Mucosa of stomach (tissue), 1 donor: ENCODE measurements around the gene DCDC2.
"Not testable (repeated sequence)": the region's sequence is repeated elsewhere in the genome, so short reads cannot be mapped to it uniquely, and the experiment has no call there.

ENCODE experiments used
- H3K27me3 ChIP-seq: one replicate; pipeline ENCODE4 v1.7.0; 2013; ENCODE audit warnings: mild to moderate bottlenecking, low read length; ENCODE audit not compliant: control insufficient read depth, insufficient read depth
- H3K36me3 ChIP-seq: one replicate; pipeline ENCODE4 v1.7.0; 2013; ENCODE audit warnings: low read length; ENCODE audit not compliant: control insufficient read depth, insufficient read depth
- H3K4me1 ChIP-seq: one replicate; pipeline ENCODE4 v1.7.0; 2013; ENCODE audit warnings: mild to moderate bottlenecking, low read length; ENCODE audit not compliant: control insufficient read depth, insufficient read depth
- H3K4me3 ChIP-seq: one replicate; pipeline ENCODE4 v1.7.0; 2013; ENCODE audit warnings: low read length
- H3K9ac ChIP-seq: one replicate; pipeline ENCODE4 v1.7.0; 2013; ENCODE audit warnings: mild to moderate bottlenecking, low read length, moderate library complexity
- H3K9me3 ChIP-seq: one replicate; pipeline ENCODE4 v1.7.0; 2013; ENCODE audit warnings: mild to moderate bottlenecking, low read length, moderate library complexity; ENCODE audit not compliant: control insufficient read depth
- donor health status: Pancreatic carcinoma.

The DCDC2 gene

GRCh38 chr6:24313251-24314141 is 44.4 kb downstream of the DCDC2 start:
- Histone ChIP-seq H3K4me1 (no peaks in the 10 kb centered on the region), H3K4me3 (no peak overlapping the region), H3K9ac (no peak overlapping the region), H3K27me3 (no peaks in the 10 kb centered on the region), H3K9me3 (no peaks in the 10 kb centered on the region), H3K36me3 (no peaks in the 10 kb centered on the region)

- H3K36me3 ChIP-seq, H3K4me3 ChIP-seq, H3K9ac ChIP-seq, H3K9me3 ChIP-seq, H3K4me1 ChIP-seq, H3K27me3 ChIP-seq: not testable (repeated sequence)
Measured at GRCh38 chr6:24311775-24312174, 46.1 kb downstream of the DCDC2 start.

GRCh38 chr6:24307881-24308280 is 50.0 kb downstream of the DCDC2 start:
- H3K9ac ChIP-seq, result no peak overlapping the region
- H3K4me3 ChIP-seq, result no peak overlapping the region
- no peaks in the 10 kb centered on the region for H3K27me3 ChIP-seq
- no peaks in the 10 kb centered on the region for H3K4me1 ChIP-seq
- H3K36me3 ChIP-seq, result no peaks in the 10 kb centered on the region
- H3K9me3 ChIP-seq, result no peaks in the 10 kb centered on the region

- no peaks in the 10 kb centered on the region for H3K36me3 ChIP-seq
- H3K27me3 ChIP-seq, result no peaks in the 10 kb centered on the region
- H3K9ac ChIP-seq, result no peak overlapping the region
- H3K4me1 ChIP-seq, result no peaks in the 10 kb centered on the region
- no peaks in the 10 kb centered on the region for H3K9me3 ChIP-seq
- H3K4me3 ChIP-seq, result no peak overlapping the region
Measured at GRCh38 chr6:24306936-24307335, 50.9 kb downstream of the DCDC2 start.

- no peaks in the 10 kb centered on the region for H3K27me3 ChIP-seq
- no peaks in the 10 kb centered on the region for H3K4me1 ChIP-seq
- H3K4me3 ChIP-seq, result no peak overlapping the region
- no peak overlapping the region for H3K9ac ChIP-seq
- no peaks in the 10 kb centered on the region for H3K36me3 ChIP-seq
- H3K9me3 ChIP-seq, result no peaks in the 10 kb centered on the region
Measured at GRCh38 chr6:24306038-24306437, 51.8 kb downstream of the DCDC2 start.

- H3K4me1 ChIP-seq, result no peaks in the 10 kb centered on the region
- H3K9me3 ChIP-seq, result no peaks in the 10 kb centered on the region
- H3K4me3 ChIP-seq, result no peak overlapping the region
- H3K9ac ChIP-seq, result no peak overlapping the region
- no peaks in the 10 kb centered on the region for H3K36me3 ChIP-seq
- no peaks in the 10 kb centered on the region for H3K27me3 ChIP-seq
Measured at GRCh38 chr6:24296944-24297343, 60.9 kb downstream of the DCDC2 start.

- not testable (repeated sequence) for H3K9ac ChIP-seq, H3K36me3 ChIP-seq, H3K4me3 ChIP-seq, H3K9me3 ChIP-seq, H3K4me1 ChIP-seq, H3K27me3 ChIP-seq
Measured at GRCh38 chr6:24293852-24294251, 64.0 kb downstream of the DCDC2 start.

GRCh38 chr6:24287239-24287638 is 70.6 kb downstream of the DCDC2 start:
- no peaks in the 10 kb centered on the region for H3K9me3 ChIP-seq
- no peak overlapping the region for H3K9ac ChIP-seq
- no peaks in the 10 kb centered on the region for H3K4me1 ChIP-seq
- no peak overlapping the region for H3K4me3 ChIP-seq
- no peaks in the 10 kb centered on the region for H3K36me3 ChIP-seq
- no peaks in the 10 kb centered on the region for H3K27me3 ChIP-seq

- Histone ChIP-seq H3K36me3 (no peaks in the 10 kb centered on the region), H3K9ac (no peak overlapping the region), H3K4me1 (no peaks in the 10 kb centered on the region)
Measured at GRCh38 chr6:24284006-24284405, 73.9 kb downstream of the DCDC2 start.

GRCh38 chr6:24283043-24283985 is 74.5 kb downstream of the DCDC2 start:
- no peaks in the 10 kb centered on the region for H3K4me1 ChIP-seq
- no peaks in the 10 kb centered on the region for H3K9me3 ChIP-seq
- H3K36me3 ChIP-seq, result no peaks in the 10 kb centered on the region
- H3K27me3 ChIP-seq, result no peaks in the 10 kb centered on the region
- no peak overlapping the region for H3K4me3 ChIP-seq
- H3K9ac ChIP-seq, result no peak overlapping the region

More at GRCh38 chr6:24284006-24284405, 73.9 kb downstream of the DCDC2 start:
- no peaks in the 10 kb centered on the region for H3K9me3 ChIP-seq
- H3K27me3 ChIP-seq, result no peaks in the 10 kb centered on the region
- no peak overlapping the region for H3K4me3 ChIP-seq

- no peak overlapping the region for H3K9ac ChIP-seq
- no peaks in the 10 kb centered on the region for H3K27me3 ChIP-seq
- H3K36me3 ChIP-seq, result no peaks in the 10 kb centered on the region
- no peaks in the 10 kb centered on the region for H3K4me1 ChIP-seq
- H3K4me3 ChIP-seq, result no peak overlapping the region
- H3K9me3 ChIP-seq, result no peaks in the 10 kb centered on the region
Measured at GRCh38 chr6:24274441-24275083, 83.3 kb downstream of the DCDC2 start.
